IMR-90 (cell line): Measurements from ENCODE around the gene FAM3D. TPM values are rescaled to one million over a fixed set of nuclear protein-coding genes. Genes with fewer than 3 reads are reported as not detected.

Source experiments
- ATAC-seq: fragments of 200-7000 bp; cut with Tn5 transposase; 2 replicates; pipeline ENCODE4 v1.9.1; 2020; ENCODE audit warnings: low read depth, mild to moderate bottlenecking, moderate library complexity
- BruUV-seq: library from RNA; stranded (reverse); fragments of 400-500 nt; replicated peaks from 2 replicates; lab custom pipeline; 2021; lab: Mats Ljungman, UMichigan
- CTCF ChIA-PET: fragments of 300-600 bp; formaldehyde crosslinking; extraction: SDS; loops from one replicate; lab custom pipeline; 2021; ENCODE audit warnings: antibody characterized with exemption; lab: Yijun Ruan, JAX
- POLR2A ChIA-PET: fragments of 300-600 bp; sonication (Branson Sonifier 250); formaldehyde crosslinking; loops from one replicate; lab custom pipeline; 2022; ENCODE audit warnings: antibody characterized with exemption; ENCODE audit not compliant: unreplicated experiment; lab: Charles Lee
- DNase-seq: peaks from one replicate; pipeline ENCODE4 v3.0.0; 2013
- H2AFZ ChIP-seq: replicated peaks from 2 replicates; pipeline ENCODE3; 2013; ENCODE audit warnings: low read length, mild to moderate bottlenecking; ENCODE audit not compliant: poor library complexity
- H2AK5ac ChIP-seq: 2 replicates; pipeline ENCODE4 v1.6.1; 2013; ENCODE audit warnings: low read depth, low read length, inconsistent platforms
- H2AK9ac ChIP-seq: replicated peaks from 2 replicates; pipeline ENCODE3; 2013; ENCODE audit warnings: mild to moderate bottlenecking, low read depth, low read length, moderate library complexity; ENCODE audit not compliant: poor library complexity
- H2BK120ac ChIP-seq: 2 replicates; pipeline ENCODE4 v1.6.1; 2013; ENCODE audit warnings: low read depth, low read length, inconsistent platforms
- H2BK15ac ChIP-seq: 3 replicates; pipeline ENCODE4 v1.6.1; 2013; ENCODE audit warnings: low read depth, low read length, inconsistent platforms
- H2BK20ac ChIP-seq: 2 replicates; pipeline ENCODE4 v1.6.1; 2013; ENCODE audit warnings: low read depth, mild to moderate bottlenecking, inconsistent platforms, low read length, moderate library complexity
- H2BK5ac ChIP-seq: 2 replicates; pipeline ENCODE4 v1.6.1; 2013; ENCODE audit warnings: mild to moderate bottlenecking, low read depth, low read length, inconsistent platforms; ENCODE audit not compliant: poor library complexity, severe bottlenecking
- H3K14ac ChIP-seq: replicated peaks from 2 replicates; pipeline ENCODE4 v1.6.1; 2013; ENCODE audit warnings: low read depth, low read length, inconsistent platforms
- H3K18ac ChIP-seq: 2 replicates; pipeline ENCODE4 v1.6.1; 2013; ENCODE audit warnings: low read depth, low read length, control low read depth
- H3K23ac ChIP-seq: 2 replicates; pipeline ENCODE4 v1.6.1; 2013; ENCODE audit warnings: low read depth, low read length, inconsistent platforms
- H3K27ac ChIP-seq: 2 replicates; pipeline ENCODE4 v1.5.1; 2013; ENCODE audit warnings: mild to moderate bottlenecking, control low read depth, low read length; ENCODE audit not compliant: insufficient read depth
- H3K27me3 ChIP-seq: 2 replicates; pipeline ENCODE4 v1.6.1; 2013; ENCODE audit warnings: low read length; ENCODE audit not compliant: control insufficient read depth, insufficient read depth
- H3K36me3 ChIP-seq: 2 replicates; pipeline ENCODE4 v1.6.1; 2013; ENCODE audit warnings: low read length, mixed read lengths; ENCODE audit not compliant: control insufficient read depth, insufficient read depth
- H3K4ac ChIP-seq: 2 replicates; pipeline ENCODE4 v1.6.1; 2013; ENCODE audit warnings: low read depth, low read length, inconsistent platforms
- H3K4me1 ChIP-seq: 2 replicates; pipeline ENCODE4 v1.6.1; 2013; ENCODE audit warnings: low read length, mixed read lengths; ENCODE audit not compliant: control insufficient read depth, insufficient read depth
- H3K4me2 ChIP-seq: 2 replicates; pipeline ENCODE4 v1.6.1; 2013; ENCODE audit warnings: low read depth, mild to moderate bottlenecking, control low read depth, low read length, moderate library complexity
- H3K4me3 ChIP-seq: 2 replicates; pipeline ENCODE4 v1.5.1; 2013; ENCODE audit warnings: low read depth, mild to moderate bottlenecking, control low read depth, low read length, moderate library complexity; ENCODE audit not compliant: insufficient read depth
- H3K56ac ChIP-seq: 2 replicates; pipeline ENCODE4 v1.6.1; 2013; ENCODE audit warnings: low read length, inconsistent platforms; ENCODE audit not compliant: insufficient read depth; ENCODE audit errors: extremely low read depth
- H3K79me1 ChIP-seq, 2 experiments: 2 replicates each; pipeline ENCODE4 v1.6.1; 2013; ENCODE audit warnings: low read length in 2 of 2, inconsistent platforms in 1 of 2, low read depth in 1 of 2
- H3K9ac ChIP-seq: 2 replicates; pipeline ENCODE4 v1.6.1; 2013; ENCODE audit warnings: low read depth, low read length, control low read depth
- H3K9me1 ChIP-seq: 2 replicates; pipeline ENCODE4 v1.6.1; 2013; ENCODE audit warnings: low read length, inconsistent platforms; ENCODE audit not compliant: insufficient read depth
- H3K9me3 ChIP-seq: 2 replicates; pipeline ENCODE4 v1.6.1; 2013; ENCODE audit warnings: low read length; ENCODE audit not compliant: control insufficient read depth, insufficient read depth
- H4K20me1 ChIP-seq: 2 replicates; pipeline ENCODE4 v1.6.1; 2013; ENCODE audit warnings: low read length, inconsistent platforms; ENCODE audit not compliant: insufficient read depth
- H4K5ac ChIP-seq: 2 replicates; pipeline ENCODE4 v1.6.1; 2013; ENCODE audit warnings: mild to moderate bottlenecking, low read depth, low read length, control low read depth
- H4K8ac ChIP-seq, 2 experiments: 2 replicates each; pipeline ENCODE4 v1.6.1; 2013; ENCODE audit warnings: low read depth in 2 of 2, low read length in 2 of 2, control low read depth in 1 of 2, inconsistent platforms in 1 of 2
- H4K91ac ChIP-seq: 2 replicates; pipeline ENCODE4 v1.6.1; 2013; ENCODE audit warnings: low read depth, low read length, inconsistent platforms; ENCODE audit not compliant: insufficient read depth
- BHLHE40 ChIP-seq: fragments of 150-350 bp; IDR thresholded peaks from 2 replicates; pipeline ENCODE4 v1.6.1; 2016; ENCODE audit warnings: mild to moderate bottlenecking, low read depth, low read length
- CHD1 ChIP-seq: IDR thresholded peaks from 2 replicates; pipeline ENCODE4 v1.6.1; 2012; ENCODE audit warnings: low read depth, low read length, improper control_type of control experiment
- POLR2A ChIP-seq: IDR thresholded peaks from 2 replicates; pipeline ENCODE4 v1.6.1; 2012; ENCODE audit warnings: mild to moderate bottlenecking, low read depth, low read length
- RFX5 ChIP-seq: IDR thresholded peaks from 2 replicates; pipeline ENCODE4 v1.8.0; 2012; ENCODE audit warnings: low read depth, mild to moderate bottlenecking, low read length, moderate library complexity
- dilution Hi-C: fragments of 300-500 bp; cut with HindIII; formaldehyde crosslinking; loops from one replicate; pipeline ENCODE4 v1.14.3; 2018; ENCODE audit warnings: low sequenced_read_pairs; ENCODE audit not compliant: unreplicated experiment
- in situ Hi-C: fragments of 300-500 bp; cut with MboI; formaldehyde crosslinking; loops from 3 replicates; pipeline ENCODE4 v1.14.3; 2019; ENCODE audit warnings: low sequenced_read_pairs, inconsistent platforms, mixed read lengths
- intact Hi-C: fragments of 100-400 bp; cut with micrococcal nuclease; formaldehyde crosslinking; loops from 2 replicates; pipeline ENCODE4 v1.10.0; 2022
- polyA plus RNA-seq, 3 experiments: library from polyadenylated mRNA; depleted of rRNA; stranded (reverse); fragments of >200 nt; gene quantifications; 2 replicates each; pipeline ENCODE4 v1.2.3, GENCODE V29; 2012; ENCODE audit warnings: low replicate concordance in 1 of 3
- total RNA-seq: library from RNA; depleted of rRNA; stranded (reverse); fragments of >200 nt; gene quantifications from 2 replicates; pipeline ENCODE4 v1.2.3, GENCODE V29; 2012
- TF ChIP-seq, protein P1 (sequence below): fragments of 150-350 bp; IDR thresholded peaks from 2 replicates; pipeline ENCODE4 v1.6.1; 2017; ENCODE audit warnings: mild to moderate bottlenecking, antibody characterized with exemption, low read length, low read depth

The FAM3D gene
- total and polyA plus RNA-seq, 2 of the 4 experiments (the other 2 are of a cell fraction), result not detected

DNA sequence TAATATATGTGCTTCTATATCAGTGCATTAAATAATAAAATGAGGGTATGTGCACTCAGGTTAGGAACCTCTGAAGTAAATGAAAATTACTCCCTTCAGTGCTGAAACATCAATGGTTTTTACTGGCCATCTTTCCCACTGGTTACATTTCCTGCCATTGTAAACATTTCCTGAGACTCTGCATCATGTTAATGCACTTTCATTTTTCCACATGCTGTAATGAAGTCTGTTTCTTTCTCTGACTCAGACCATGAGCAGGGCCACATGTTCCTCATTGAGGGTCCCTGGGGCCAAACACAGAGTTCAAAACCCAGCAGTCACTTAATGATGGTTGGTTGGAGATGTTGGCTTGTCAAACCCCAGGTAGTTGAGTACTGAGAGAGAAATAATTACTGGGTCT, 15.3 kb downstream of the FAM3D start:
- Histone ChIP-seq H3K18ac (no peak overlapping the region), H3K4me3 (no peak overlapping the region), H3K14ac (no peak overlapping the region), H3K23ac (no peak overlapping the region), H4K5ac (no peak overlapping the region), H3K79me1 (no peaks in the 10 kb centered on the region), H4K20me1 (no peaks in the 10 kb centered on the region), H2BK20ac (no peak overlapping the region), H3K27ac (no peak overlapping the region), H4K8ac (no peak overlapping the region), H3K4me2 (no peak overlapping the region), H2BK5ac (no peak overlapping the region), H3K9me1 (no peaks in the 10 kb centered on the region; the same call in 1 of the 2 replicates), H2AK5ac (no peak overlapping the region), H2BK120ac (no peak overlapping the region), H3K27me3 (peaks cover 19% of the 10 kb centered on the region), H3K56ac (no peak overlapping the region), H3K9me3 (peaks cover 6% of the 10 kb centered on the region), H3K9ac (no peak overlapping the region), H3K4me1 (peaks cover 3% of the 10 kb centered on the region), H2AK9ac (no peak overlapping the region), H3K4ac (no peak overlapping the region), H3K36me3 (no peaks in the 10 kb centered on the region), H4K91ac (no peak overlapping the region), H2BK15ac (no peak overlapping the region), H2AFZ (peak overlapping the region; percentile 58)
- ChIA-PET POLR2A (no interaction called here), CTCF (no interaction called here)
- in situ Hi-C loops (no loop called here), intact Hi-C loops (no loop called here), dilution Hi-C loops (no loop called here)
- DNase-seq, result peak; percentile 51
- BruUV-seq, result no TSS peak
- TF ChIP-seq POLR2A (no peak), RFX5 (no peak), CHD1 (no peak), BHLHE40 (no peak)
- TF ChIP-seq, protein P1, sequence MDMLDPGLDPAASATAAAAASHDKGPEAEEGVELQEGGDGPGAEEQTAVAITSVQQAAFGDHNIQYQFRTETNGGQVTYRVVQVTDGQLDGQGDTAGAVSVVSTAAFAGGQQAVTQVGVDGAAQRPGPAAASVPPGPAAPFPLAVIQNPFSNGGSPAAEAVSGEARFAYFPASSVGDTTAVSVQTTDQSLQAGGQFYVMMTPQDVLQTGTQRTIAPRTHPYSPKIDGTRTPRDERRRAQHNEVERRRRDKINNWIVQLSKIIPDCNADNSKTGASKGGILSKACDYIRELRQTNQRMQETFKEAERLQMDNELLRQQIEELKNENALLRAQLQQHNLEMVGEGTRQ, result no peak
- peak; percentile 51 for ATAC-seq
